Natural killer cell treated with Interleukin-12 subunit alpha and Interleukin-12 subunit beta and Interleukin-15 and Interleukin-18, amount 100 ng/mL, for 72 hours (primary cell): Measurements from ENCODE around the gene MTARC1. TPM values are rescaled to one million over a fixed set of nuclear protein-coding genes. Genes with fewer than 3 reads are reported as not detected.

ENCODE experiments used
- ATAC-seq, 2 donors: fragments of 150-1000 bp; cut with Tn5 transposase in 1 of 2; sonication (Bioruptor Pico), chemical (Tn5 transposase) in 1 of 2; 2 replicates each; pipeline ENCODE4 v1.10.0; 2021
- DNase-seq: peaks from one replicate; pipeline ENCODE4 v3.0.0; 2022; ENCODE audit warnings: low spot score
- H3K27ac Mint-ChIP-seq, 2 donors: 1 replicate in 1 of 2; 2 replicates in 1 of 2; pipeline ENCODE4 v1.8.0; 2022; ENCODE audit warnings: mixed read lengths in 2 of 2, mild to moderate bottlenecking in 1 of 2, moderate library complexity in 1 of 2
- H3K27me3 Mint-ChIP-seq, 2 donors: 1 replicate in 1 of 2; 2 replicates in 1 of 2; pipeline ENCODE4 v1.8.0; 2022; ENCODE audit warnings: mixed read lengths in 2 of 2
- H3K36me3 Mint-ChIP-seq: one replicate; pipeline ENCODE4 v1.8.0; 2022; ENCODE audit warnings: mixed read lengths
- H3K4me1 Mint-ChIP-seq, 2 donors: 1 replicate in 1 of 2; 2 replicates in 1 of 2; pipeline ENCODE4 v1.8.0; 2022; ENCODE audit warnings: low read depth in 2 of 2, mixed read lengths in 2 of 2, mild to moderate bottlenecking in 1 of 2
- H3K4me3 Mint-ChIP-seq: one replicate; pipeline ENCODE4 v1.8.0; 2022; ENCODE audit warnings: mixed read lengths
- H3K9me3 Mint-ChIP-seq: 2 replicates; pipeline ENCODE4 v1.8.0; 2022; ENCODE audit warnings: mixed read lengths
- total RNA-seq, 2 donors: library from RNA; stranded (reverse); gene quantifications; one replicate each; pipeline ENCODE4 v1.2.3, GENCODE V29; 2022

MTARC1 gene
- total RNA-seq, 2 donors from 2014 or later = 0.17 TPM; not detected in 1

DNA sequence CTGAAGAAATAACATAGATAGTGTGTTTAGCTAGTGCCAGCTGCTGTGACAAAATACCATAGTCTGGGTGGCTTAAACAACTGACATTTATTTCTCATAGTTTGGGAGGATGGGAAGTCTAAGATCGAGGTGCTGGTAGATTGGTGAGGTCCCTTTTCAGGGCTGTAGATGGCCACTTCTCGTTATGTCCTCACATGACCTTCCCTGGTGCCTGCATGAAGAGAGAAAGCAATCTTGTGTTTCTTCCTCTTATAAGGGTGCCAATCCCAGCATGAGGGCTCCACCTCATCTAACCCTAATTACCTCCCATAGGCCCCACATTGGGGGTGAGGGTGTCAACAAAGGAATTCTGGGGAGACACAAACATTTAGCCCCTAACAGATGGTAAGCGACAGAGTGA is 29.3 kb upstream of the MTARC1 start:
- Mint-ChIP-seq H3K27ac (no peak overlapping the region), H3K4me1 (no peaks in the 10 kb centered on the region), H3K27me3 (peaks cover 20 to 25% of the 10 kb centered on the region in 2 donors), H3K36me3 (no peaks in the 10 kb centered on the region), H3K4me3 (no peak overlapping the region), H3K9me3 (no peaks in the 10 kb centered on the region)
- ATAC-seq = no peak
- DNase-seq = no peak

DNA sequence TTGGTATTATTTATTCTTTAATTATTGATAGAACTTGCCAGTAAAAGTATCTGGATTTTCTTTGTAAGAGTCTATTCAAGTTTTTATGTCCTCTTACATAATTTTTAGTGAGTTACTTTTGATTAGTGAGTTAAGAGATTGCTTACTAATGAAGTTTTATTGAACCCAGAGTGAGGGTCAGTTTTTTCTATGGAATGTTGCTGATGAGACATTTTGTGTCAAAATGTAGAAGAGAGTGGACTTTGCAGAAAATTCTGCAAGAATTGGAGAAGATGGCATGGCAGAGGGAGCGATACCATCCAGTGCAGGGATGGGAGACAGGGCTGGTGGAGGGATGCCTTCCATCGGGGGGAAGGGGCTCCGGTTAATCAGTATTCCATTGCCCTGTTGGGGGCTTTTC is 27.6 kb upstream of the MTARC1 start:
- no peaks in the 10 kb centered on the region for H3K4me1 Mint-ChIP-seq
- H3K36me3 Mint-ChIP-seq = no peaks in the 10 kb centered on the region
- H3K9me3 Mint-ChIP-seq = no peaks in the 10 kb centered on the region
- no peak overlapping the region for H3K4me3 Mint-ChIP-seq
- H3K27ac Mint-ChIP-seq = no peak overlapping the region
- ATAC-seq (no peak), DNase-seq (no peak)
- peaks cover 20 to 25% of the 10 kb centered on the region in 2 donors for H3K27me3 Mint-ChIP-seq

DNA sequence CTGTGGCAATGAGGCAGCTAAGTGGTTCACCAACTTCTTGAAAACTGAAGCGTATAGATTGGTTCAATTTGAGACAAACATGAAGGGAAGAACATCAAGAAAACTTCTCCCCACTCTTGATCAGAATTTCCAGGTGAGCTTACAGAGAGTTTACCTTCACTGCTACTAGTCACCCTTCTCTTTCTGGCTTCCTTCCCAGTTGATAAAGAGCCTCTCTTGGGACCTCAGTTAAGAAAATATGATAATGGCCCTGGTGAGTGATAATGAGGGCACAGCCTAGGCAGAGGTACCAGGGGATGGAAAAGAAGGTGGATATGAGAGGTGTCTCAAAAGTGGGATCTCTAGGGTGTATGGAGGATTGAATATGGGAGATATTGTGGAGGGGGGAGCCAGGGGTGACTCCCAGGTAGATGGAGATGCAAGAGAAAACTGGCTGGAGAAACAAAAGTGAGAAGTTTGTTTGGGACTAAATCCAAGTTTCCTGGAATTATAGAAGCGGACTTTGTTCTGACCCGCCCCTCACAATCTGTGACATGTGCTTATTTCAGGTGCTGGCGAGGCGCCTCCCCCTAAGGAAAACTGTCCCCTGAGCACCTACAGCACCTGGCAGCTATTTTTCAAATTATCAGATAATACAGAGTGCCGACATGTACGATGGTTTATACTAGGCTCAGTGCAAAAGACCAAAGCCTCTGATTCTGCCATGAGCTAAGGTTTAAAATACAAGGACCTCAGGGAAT is 24.9 kb upstream of the MTARC1 start:
- H3K4me1 Mint-ChIP-seq = no peaks in the 10 kb centered on the region
- H3K27ac Mint-ChIP-seq = no peak overlapping the region
- no peak overlapping the region for H3K4me3 Mint-ChIP-seq
- H3K36me3 Mint-ChIP-seq = no peaks in the 10 kb centered on the region
- H3K27me3 Mint-ChIP-seq = peaks cover 13 to 19% of the 10 kb centered on the region in 2 donors
- no peaks in the 10 kb centered on the region for H3K9me3 Mint-ChIP-seq
- DNase-seq = no peak
- no peak for ATAC-seq

DNA sequence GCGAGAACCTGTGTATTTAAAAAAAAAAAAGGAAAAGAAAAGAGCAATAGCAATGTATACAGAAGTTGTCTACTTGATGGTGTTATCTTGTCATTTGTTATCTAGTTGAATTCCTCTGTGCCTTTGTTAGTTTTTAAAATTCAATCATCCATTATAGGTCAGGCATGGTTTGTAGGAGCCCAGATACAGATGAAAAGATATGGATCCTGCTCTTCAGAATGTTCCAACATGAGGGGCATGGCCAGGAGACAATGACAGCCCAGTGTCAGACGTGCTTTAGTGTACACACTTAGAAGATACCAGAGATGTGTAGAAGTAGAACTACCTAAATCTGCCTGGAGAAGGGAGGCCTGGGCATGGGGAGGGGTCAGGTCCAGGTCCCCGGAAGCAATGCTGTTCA is 22.0 kb upstream of the MTARC1 start:
- Mint-ChIP-seq H3K4me1 (no peaks in the 10 kb centered on the region), H3K27ac (no peak overlapping the region), H3K9me3 (no peaks in the 10 kb centered on the region), H3K36me3 (no peaks in the 10 kb centered on the region), H3K4me3 (no peak overlapping the region), H3K27me3 (peaks cover 7 to 9% of the 10 kb centered on the region in 2 donors)
- ATAC-seq (no peak), DNase-seq (no peak)

DNA sequence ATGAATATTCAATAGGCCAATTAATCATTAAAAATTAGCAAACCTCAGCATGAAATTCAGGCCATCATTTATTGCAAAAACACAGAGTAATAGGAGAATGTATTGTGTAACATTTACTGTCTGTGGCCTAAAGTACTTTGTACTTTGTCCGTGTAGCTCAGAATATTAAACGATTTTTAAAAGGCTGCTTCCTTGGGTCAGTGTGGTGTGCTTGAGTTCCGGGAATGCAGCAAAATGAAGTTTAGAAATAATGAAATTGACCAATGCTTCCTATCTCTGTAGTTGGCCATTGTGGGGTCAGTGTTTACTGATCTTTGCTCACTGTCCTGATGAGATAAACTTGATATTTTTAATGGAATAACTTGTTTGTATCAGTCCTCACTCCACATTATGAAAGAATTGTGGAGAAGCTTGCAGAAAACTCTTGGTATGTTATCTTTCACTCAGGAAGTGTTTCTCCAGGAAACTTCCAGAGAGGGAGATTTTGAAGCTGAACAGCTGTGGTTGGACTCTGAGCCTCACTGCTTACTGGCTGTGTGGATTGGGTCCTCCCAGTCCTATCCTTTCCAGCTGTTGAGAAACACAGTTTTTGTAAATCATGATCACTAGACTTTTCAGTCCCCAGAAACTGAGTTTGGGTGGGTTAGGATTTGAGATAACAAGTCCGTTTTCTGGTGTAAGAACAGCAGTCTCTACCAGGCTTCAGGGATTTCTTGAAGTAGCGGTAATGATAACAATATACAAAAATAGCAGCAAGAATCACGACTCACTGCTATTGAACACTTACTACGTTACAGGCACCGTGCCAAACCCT is 19.2 kb upstream of the MTARC1 start:
- no peak overlapping the region for H3K4me3 Mint-ChIP-seq
- no peaks in the 10 kb centered on the region for H3K4me1 Mint-ChIP-seq
- no peaks in the 10 kb centered on the region for H3K9me3 Mint-ChIP-seq
- ATAC-seq (no peak), DNase-seq (no peak)
- H3K27me3 Mint-ChIP-seq = no peaks in the 10 kb centered on the region
- no peak overlapping the region for H3K27ac Mint-ChIP-seq
- no peaks in the 10 kb centered on the region for H3K36me3 Mint-ChIP-seq

DNA sequence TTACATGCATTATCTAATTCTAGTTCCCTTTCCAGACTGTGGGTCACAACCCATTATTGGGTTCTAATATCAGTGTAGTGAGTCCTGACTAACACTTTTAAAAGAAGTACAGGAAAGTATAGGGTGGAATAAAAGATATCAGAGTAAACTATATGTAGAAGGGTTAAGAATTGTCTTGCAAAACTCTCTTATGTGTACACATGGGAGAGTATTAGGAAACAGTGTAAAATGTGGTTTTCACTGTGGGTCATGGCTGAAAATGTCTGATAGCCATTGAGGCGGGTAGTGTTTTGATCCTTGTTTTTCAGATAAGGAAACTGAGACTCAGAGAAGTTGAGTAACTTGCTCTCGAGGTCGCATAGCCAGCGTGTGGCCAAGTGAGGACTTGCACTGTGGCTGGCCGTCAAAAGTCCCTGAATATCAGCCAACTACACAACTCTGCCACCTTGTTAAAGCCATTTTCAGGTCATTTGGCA is 18.5 kb upstream of the MTARC1 start:
- H3K9me3 Mint-ChIP-seq = no peaks in the 10 kb centered on the region
- H3K27me3 Mint-ChIP-seq = no peaks in the 10 kb centered on the region
- no peak overlapping the region for H3K4me3 Mint-ChIP-seq
- peak in 1 of 2 donors; percentile 28 for ATAC-seq
- no peak overlapping the region for H3K27ac Mint-ChIP-seq
- DNase-seq = no peak
- no peaks in the 10 kb centered on the region for H3K4me1 Mint-ChIP-seq
- no peaks in the 10 kb centered on the region for H3K36me3 Mint-ChIP-seq

DNA sequence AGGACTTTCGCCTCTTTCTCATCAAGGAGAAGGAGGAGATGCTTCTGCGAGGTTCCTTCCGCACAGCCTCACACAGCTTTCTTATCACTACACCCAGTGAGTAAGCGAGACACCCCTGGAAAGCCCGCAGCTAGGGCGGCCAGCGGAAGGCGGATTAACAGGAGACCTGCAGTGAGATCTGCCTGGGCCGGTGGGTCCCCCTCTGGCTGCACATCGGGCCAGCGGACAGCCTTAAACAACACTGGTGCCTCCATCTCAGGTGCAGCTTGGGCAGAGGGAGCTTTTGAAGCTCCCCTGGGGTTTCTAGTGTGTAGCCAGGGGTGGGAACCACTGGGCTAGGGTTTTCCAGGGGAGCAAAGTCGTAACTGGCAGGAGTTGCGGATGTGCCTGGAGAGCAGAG is 17.5 kb upstream of the MTARC1 start:
- DNase-seq = no peak
- H3K9me3 Mint-ChIP-seq = no peaks in the 10 kb centered on the region
- H3K36me3 Mint-ChIP-seq = no peaks in the 10 kb centered on the region
- H3K27me3 Mint-ChIP-seq = no peaks in the 10 kb centered on the region
- no peak overlapping the region for H3K4me3 Mint-ChIP-seq
- ATAC-seq = no peak
- no peaks in the 10 kb centered on the region for H3K4me1 Mint-ChIP-seq
- H3K27ac Mint-ChIP-seq = no peak overlapping the region

DNA sequence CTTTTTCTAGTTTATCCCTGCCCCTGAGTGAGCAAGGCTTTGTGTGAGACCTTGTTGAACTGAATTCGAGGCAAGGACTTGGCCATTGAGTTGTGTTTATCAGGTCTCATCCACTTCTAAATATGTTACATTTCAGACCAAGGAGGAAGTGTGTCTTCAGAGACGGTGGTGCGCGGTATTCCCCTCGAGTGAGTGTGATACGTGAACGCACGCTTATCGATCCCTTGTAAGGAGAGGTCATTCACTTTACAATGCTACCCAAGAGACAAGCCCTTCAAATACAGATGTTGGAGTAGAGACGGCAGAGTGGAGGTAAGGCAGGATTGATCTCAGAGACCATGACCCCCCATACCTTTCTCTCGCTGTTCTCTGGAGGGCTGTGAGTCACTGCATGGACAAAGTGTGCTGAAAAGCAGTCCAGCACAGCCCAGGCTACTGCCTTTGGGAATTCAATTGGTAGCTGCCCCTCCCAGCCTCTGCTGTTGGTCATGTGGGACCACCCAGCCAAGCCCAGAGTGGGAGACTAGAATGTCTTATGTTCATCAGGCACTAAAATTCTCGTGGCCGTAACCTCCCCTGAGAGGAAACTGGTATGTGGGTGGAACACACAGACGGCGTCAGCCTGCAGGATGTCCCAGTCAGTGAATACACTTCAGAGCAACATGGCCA is 16.3 kb upstream of the MTARC1 start:
- DNase-seq (no peak), ATAC-seq (no peak)
- Mint-ChIP-seq H3K36me3 (no peaks in the 10 kb centered on the region), H3K27me3 (peaks cover 2 to 4% of the 10 kb centered on the region in 2 donors), H3K4me1 (no peaks in the 10 kb centered on the region), H3K4me3 (no peak overlapping the region), H3K9me3 (no peaks in the 10 kb centered on the region), H3K27ac (no peak overlapping the region)

DNA sequence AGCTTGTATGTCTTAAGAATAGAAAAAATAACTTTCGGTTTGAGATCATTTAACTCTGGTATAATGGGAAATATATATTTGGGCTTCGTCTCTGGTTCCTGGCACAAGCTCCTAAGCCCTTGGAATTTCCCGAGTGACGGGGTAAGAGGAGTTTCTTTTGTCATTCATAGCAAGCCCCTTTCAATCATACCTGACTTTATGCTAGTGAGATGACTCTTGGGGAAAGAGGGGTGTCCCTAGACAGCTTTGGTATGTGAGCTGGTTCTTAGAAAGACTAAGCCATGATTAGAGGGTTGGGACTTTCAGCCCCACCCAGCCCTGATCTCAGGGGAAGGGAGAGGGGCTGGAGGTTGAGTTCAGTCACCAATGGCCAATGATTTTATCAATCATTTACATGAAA is 13.9 kb upstream of the MTARC1 start:
- Mint-ChIP-seq H3K4me3 (no peak overlapping the region), H3K4me1 (no peaks in the 10 kb centered on the region), H3K27ac (no peak overlapping the region), H3K36me3 (no peaks in the 10 kb centered on the region), H3K27me3 (peaks cover 5 to 9% of the 10 kb centered on the region in 2 donors), H3K9me3 (no peaks in the 10 kb centered on the region)
- DNase-seq (no peak), ATAC-seq (no peak)

DNA sequence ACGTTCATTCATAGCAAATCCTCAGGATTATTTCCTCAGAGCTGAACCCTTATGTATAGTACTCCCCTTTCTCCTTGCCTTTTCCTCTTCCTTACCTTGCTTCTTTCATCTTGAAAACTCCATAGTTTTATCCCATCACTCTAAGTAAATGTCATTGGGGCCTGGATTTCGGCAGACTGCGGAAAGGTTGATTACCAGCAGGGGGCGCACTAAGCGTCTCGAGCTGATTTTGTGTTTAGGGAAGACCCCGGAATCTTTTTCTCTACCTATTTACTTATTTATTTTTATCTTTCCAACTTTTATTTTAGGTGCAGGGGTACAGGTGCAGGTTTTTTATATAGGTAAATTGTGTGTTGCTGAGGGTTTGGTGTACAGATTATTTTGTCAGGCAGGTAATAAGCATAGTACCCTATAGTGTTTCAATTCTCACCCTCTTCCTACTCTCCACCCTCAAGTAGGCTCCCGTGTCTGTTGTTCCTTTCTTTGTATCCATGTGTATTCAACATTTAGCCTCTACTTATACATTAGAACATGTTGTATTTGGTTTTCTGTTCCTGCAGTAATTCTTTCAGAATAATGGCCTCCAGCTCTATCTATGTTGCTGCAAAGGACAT is 11.4 kb upstream of the MTARC1 start:
- Mint-ChIP-seq H3K4me1 (no peaks in the 10 kb centered on the region), H3K36me3 (no peaks in the 10 kb centered on the region), H3K27me3 (peaks cover 5 to 9% of the 10 kb centered on the region in 2 donors), H3K27ac (no peak overlapping the region), H3K4me3 (no peak overlapping the region), H3K9me3 (no peaks in the 10 kb centered on the region)
- DNase-seq (no peak), ATAC-seq (no peak)

DNA sequence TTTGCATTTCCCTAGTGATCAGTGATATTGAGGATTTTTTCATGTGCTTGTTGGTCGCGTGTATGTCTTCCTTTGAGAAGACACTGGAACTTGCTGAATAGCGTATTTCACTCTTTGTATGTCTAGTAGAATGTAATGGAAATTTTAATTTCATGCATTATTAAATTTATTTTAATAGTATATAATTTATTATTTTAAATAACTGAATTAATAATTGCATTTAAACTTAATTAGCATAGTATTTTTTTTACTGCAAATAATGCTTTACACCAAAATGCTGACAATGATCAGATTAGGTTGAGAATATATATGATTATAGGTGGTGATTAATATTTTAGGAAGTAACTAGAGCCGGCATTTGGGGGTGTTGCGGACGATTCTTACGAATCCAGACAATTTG is 10.5 kb upstream of the MTARC1 start:
- ATAC-seq = no peak
- H3K9me3 Mint-ChIP-seq = no peaks in the 10 kb centered on the region
- H3K4me1 Mint-ChIP-seq = no peaks in the 10 kb centered on the region
- no peak for DNase-seq
- H3K27me3 Mint-ChIP-seq = peaks cover 5 to 9% of the 10 kb centered on the region in 2 donors
- no peaks in the 10 kb centered on the region for H3K36me3 Mint-ChIP-seq
- no peak overlapping the region for H3K4me3 Mint-ChIP-seq
- no peak overlapping the region for H3K27ac Mint-ChIP-seq

DNA sequence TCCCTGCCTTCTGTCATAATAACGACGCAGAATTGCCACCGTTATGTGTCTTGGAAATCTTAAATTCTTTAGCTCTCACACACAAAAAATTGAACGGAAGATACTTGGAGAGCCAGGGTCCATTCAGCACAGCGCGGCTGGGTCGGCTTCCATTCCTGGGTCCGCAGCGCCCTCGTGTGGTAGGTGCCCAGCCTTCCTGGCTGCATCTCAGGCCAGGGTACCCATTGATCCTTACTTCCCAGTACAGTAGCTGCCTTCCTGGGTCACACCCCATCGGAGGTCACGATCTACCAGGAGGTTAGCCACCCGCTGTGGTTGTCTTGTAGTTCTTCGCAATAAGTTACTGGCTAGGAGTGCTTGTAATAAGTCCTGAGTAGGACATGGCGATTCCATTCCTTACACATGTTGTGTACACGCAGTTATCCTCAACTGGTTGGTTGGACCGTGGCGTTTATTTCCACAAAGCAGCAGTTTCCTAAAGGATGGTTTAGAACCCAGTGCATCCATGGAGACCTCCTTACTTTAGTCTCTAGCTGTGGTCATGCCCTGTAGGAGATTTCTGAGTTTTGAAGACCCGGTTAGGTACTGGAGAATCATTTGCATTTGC is 9.9 kb upstream of the MTARC1 start:
- no peaks in the 10 kb centered on the region for H3K4me1 Mint-ChIP-seq
- DNase-seq (peak; percentile 77), ATAC-seq (peak; percentile 71 to 74)
- no peak overlapping the region for H3K4me3 Mint-ChIP-seq
- no peaks in the 10 kb centered on the region for H3K36me3 Mint-ChIP-seq
- no peak overlapping the region for H3K27ac Mint-ChIP-seq
- no peaks in the 10 kb centered on the region for H3K9me3 Mint-ChIP-seq
- H3K27me3 Mint-ChIP-seq = peaks cover 8 to 9% of the 10 kb centered on the region in 2 donors

DNA sequence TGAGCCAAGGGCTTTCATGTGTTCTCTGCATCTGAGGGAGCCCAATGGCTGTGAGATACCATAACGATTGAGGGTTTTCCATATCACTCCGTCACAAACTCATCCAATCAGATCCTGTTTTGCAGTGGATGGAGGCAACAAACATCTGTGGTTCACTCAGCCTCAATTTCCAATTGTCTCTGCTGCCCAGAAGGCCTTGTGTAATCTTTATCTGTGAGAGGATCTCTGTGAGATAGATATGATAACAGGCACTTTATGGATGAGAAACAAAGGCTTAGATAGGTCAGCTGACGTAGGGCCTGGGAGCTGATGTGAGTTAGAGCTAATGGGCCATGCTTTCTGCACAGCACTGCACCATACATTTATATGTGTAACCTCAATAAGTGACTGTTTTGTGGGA is 3.3 kb upstream of the MTARC1 start:
- Mint-ChIP-seq H3K4me3 (no peak overlapping the region), H3K9me3 (no peaks in the 10 kb centered on the region), H3K27ac (no peak overlapping the region), H3K27me3 (peaks cover 22 to 25% of the 10 kb centered on the region in 2 donors), H3K4me1 (no peaks in the 10 kb centered on the region), H3K36me3 (no peaks in the 10 kb centered on the region)
- no peak for DNase-seq
- ATAC-seq = no peak
